Astrocyte of the cerebellum (primary cell): ENCODE measurements around the gene ROGDI.

ENCODE experiments used
- DNase-seq: peaks from one replicate; pipeline ENCODE4 v3.0.0-alpha.2; 2011; ENCODE audit warnings: low read depth
- H3K4me3 ChIP-seq: 2 replicates; pipeline ENCODE4 v1.5.1; 2011; ENCODE audit warnings: mild to moderate bottlenecking, low read depth, low read length, moderate library complexity
- CTCF ChIP-seq: IDR thresholded peaks from 2 replicates; pipeline ENCODE4 v1.5.1; 2012; ENCODE audit warnings: low read length, low read depth, moderate library complexity, mild to moderate bottlenecking; ENCODE audit errors: missing control alignments
- in situ Hi-C: cut with HindIII; loops from 2 replicates; pipeline ENCODE4 v1.10.0; 2017; ENCODE audit warnings: low sequenced_read_pairs

Gene ROGDI

GRCh38 chr16:4839942-4840341 lies 37.5 kb upstream of the ROGDI start:
- TF ChIP-seq CTCF, result no peak
- in situ Hi-C loops, result no loop called here
- DNase-seq, result no peak

GRCh38 chr16:4837733-4838501 lies 35.5 kb upstream of the ROGDI start:
- in situ Hi-C loops, result no loop called here
- no peak for TF ChIP-seq CTCF
- H3K4me3 ChIP-seq, result no peak overlapping the region
- DNase-seq, result no peak

More at GRCh38 chr16:4839942-4840341, 37.5 kb upstream of the ROGDI start:
- no peak overlapping the region for H3K4me3 ChIP-seq

- no peak for DNase-seq
- in situ Hi-C loops, result no loop called here
- TF ChIP-seq CTCF, result no peak
- H3K4me3 ChIP-seq, result no peak overlapping the region
Observed at GRCh38 chr16:4836727-4837126, 34.3 kb upstream of the ROGDI start.

GRCh38 chr16:4833584-4833983 lies 31.2 kb upstream of the ROGDI start:
- in situ Hi-C loops, result loop anchor here (5.0 kb wide), 1 partner anchor 34 kb away; no protein-coding TSS in a partner anchor
- TF ChIP-seq CTCF, result no peak
- H3K4me3 ChIP-seq, result no peak overlapping the region
- no peak for DNase-seq

GRCh38 chr16:4832698-4833343 lies 30.4 kb upstream of the ROGDI start:
- in situ Hi-C loops, result loop anchor here (5.0 kb wide), 1 partner anchor 34 kb away; no protein-coding TSS in a partner anchor
- no peak for DNase-seq
- H3K4me3 ChIP-seq, result no peak overlapping the region
- no peak for TF ChIP-seq CTCF

- no peak for TF ChIP-seq CTCF
- DNase-seq, result no peak
- H3K4me3 ChIP-seq, result no peak overlapping the region
- in situ Hi-C loops, result loop anchor here (5.0 kb wide), 1 partner anchor 36 kb away; no protein-coding TSS in a partner anchor
Observed at GRCh38 chr16:4831616-4832015, 29.2 kb upstream of the ROGDI start.
